ENCODE measurements around the gene NUP85. TPM values are rescaled to one million over a fixed set of nuclear protein-coding genes. Genes with fewer than 3 reads are reported as not detected.

Gene NUP85
- total and polyA plus RNA-seq, 4 donors, result 15.2 to 36.3 (median 29.5) TPM

DNA sequence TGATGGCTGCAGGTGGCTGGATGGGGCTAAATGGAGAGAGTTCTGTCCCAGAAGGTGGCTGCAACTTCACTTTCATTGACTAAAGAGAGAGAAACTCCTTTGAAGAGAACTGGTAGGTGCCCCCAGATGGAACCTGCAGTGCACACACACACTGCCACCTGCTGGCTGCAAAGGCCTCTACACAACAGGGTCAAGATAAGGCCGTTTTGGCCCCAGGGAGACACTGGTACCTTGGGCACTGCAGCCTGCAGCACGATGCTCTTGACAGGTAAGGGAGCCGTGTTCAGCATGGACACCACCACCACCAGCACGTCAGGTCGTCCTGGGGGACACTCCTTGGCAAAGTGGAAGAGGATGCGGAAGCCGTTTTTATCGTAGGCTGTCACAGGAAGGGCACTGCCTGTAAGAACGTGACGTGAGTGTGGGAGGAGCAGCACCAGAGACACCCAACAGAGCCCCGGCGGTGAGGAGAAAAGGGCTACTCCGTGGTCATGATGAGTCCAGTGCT is 33.3 kb downstream of the NUP85 start:
- no peaks in the 10 kb centered on the region for H3K9me3 ChIP-seq (ENCODE audit: control insufficient read depth in 4 of 4, low read length in 3 of 4)
- H3K4me1 ChIP-seq (ENCODE audit: control insufficient read depth in 4 of 4, insufficient read depth in 4 of 4, low read length in 3 of 4), result peaks cover 0 to 7% (median 3%) of the 10 kb centered on the region in 4 donors
- no peaks in the 10 kb centered on the region for H3K27me3 ChIP-seq (ENCODE audit: control insufficient read depth in 4 of 4, insufficient read depth in 4 of 4, low read length in 3 of 4)
- peaks cover 16 to 79% (median 53%) of the 10 kb centered on the region in 4 donors for H3K36me3 ChIP-seq (ENCODE audit: control insufficient read depth in 4 of 4, insufficient read depth in 3 of 4, low read depth in 1 of 4, low read length in 3 of 4)
- peak; percentile 68 for DNase-seq (ENCODE audit: low spot score)
- H3K27ac ChIP-seq (ENCODE audit: low read depth in 1 of 2, low read length in 2 of 2), result peak overlapping the region in 1 of 2 donors; percentile 25
- 54% methylated on average over 13 of the region's 13 CpGs for WGBS
- TF ChIP-seq, protein P1, sequence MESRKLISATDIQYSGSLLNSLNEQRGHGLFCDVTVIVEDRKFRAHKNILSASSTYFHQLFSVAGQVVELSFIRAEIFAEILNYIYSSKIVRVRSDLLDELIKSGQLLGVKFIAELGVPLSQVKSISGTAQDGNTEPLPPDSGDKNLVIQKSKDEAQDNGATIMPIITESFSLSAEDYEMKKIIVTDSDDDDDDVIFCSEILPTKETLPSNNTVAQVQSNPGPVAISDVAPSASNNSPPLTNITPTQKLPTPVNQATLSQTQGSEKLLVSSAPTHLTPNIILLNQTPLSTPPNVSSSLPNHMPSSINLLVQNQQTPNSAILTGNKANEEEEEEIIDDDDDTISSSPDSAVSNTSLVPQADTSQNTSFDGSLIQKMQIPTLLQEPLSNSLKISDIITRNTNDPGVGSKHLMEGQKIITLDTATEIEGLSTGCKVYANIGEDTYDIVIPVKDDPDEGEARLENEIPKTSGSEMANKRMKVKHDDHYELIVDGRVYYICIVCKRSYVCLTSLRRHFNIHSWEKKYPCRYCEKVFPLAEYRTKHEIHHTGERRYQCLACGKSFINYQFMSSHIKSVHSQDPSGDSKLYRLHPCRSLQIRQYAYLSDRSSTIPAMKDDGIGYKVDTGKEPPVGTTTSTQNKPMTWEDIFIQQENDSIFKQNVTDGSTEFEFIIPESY (IDR thresholded peaks at IDR 0.05), result no peak
- TF ChIP-seq, protein P2, sequence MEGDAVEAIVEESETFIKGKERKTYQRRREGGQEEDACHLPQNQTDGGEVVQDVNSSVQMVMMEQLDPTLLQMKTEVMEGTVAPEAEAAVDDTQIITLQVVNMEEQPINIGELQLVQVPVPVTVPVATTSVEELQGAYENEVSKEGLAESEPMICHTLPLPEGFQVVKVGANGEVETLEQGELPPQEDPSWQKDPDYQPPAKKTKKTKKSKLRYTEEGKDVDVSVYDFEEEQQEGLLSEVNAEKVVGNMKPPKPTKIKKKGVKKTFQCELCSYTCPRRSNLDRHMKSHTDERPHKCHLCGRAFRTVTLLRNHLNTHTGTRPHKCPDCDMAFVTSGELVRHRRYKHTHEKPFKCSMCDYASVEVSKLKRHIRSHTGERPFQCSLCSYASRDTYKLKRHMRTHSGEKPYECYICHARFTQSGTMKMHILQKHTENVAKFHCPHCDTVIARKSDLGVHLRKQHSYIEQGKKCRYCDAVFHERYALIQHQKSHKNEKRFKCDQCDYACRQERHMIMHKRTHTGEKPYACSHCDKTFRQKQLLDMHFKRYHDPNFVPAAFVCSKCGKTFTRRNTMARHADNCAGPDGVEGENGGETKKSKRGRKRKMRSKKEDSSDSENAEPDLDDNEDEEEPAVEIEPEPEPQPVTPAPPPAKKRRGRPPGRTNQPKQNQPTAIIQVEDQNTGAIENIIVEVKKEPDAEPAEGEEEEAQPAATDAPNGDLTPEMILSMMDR (IDR thresholded peaks at IDR 0.05; ENCODE audit: low read depth, low read length, missing input control), result peak; percentile 66
- TF ChIP-seq RAD21 (IDR thresholded peaks at IDR 0.05), result peak; percentile 68 to 80
- H3K9ac ChIP-seq (ENCODE audit: low read depth in 1 of 2, low read length in 2 of 2), result no peak overlapping the region
- no peak overlapping the region for H3K4me3 ChIP-seq (ENCODE audit: low read depth in 1 of 3, low read length in 3 of 3)

DNA sequence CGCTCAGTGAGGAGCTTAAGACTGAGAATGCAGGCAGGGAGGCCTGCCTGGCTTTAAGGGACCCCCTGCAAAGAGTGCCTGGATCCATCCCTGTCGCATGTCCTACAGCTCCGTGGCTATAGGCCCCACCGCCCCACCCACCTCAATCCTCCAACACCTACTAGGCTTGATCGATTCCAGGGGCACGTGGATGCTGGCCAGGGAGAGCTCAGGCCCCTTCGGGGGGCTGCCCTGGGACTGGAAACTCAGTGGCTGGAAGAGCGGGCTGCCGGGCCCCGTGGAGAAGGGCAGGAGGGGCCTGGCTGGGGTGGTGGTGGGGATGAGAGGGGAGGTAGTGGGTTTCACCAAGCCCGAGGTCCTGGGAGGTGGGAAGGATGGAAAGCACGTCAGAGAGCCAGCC is 33.7 kb downstream of the NUP85 start:
- no peak overlapping the region for H3K27ac ChIP-seq (ENCODE audit: low read depth in 1 of 2, low read length in 2 of 2)
- WGBS, result 89% methylated on average over 12 of the region's 12 CpGs
- H3K9me3 ChIP-seq (ENCODE audit: control insufficient read depth in 4 of 4, low read length in 3 of 4), result no peaks in the 10 kb centered on the region
- H3K4me3 ChIP-seq (ENCODE audit: low read depth in 1 of 3, low read length in 3 of 3), result no peak overlapping the region
- H3K9ac ChIP-seq (ENCODE audit: low read depth in 1 of 2, low read length in 2 of 2), result no peak overlapping the region
- no peak for DNase-seq (ENCODE audit: low spot score)
- peaks cover 17 to 84% (median 55%) of the 10 kb centered on the region in 4 donors for H3K36me3 ChIP-seq (ENCODE audit: control insufficient read depth in 4 of 4, insufficient read depth in 3 of 4, low read depth in 1 of 4, low read length in 3 of 4)
- peaks cover 0 to 7% (median 3%) of the 10 kb centered on the region in 4 donors for H3K4me1 ChIP-seq (ENCODE audit: control insufficient read depth in 4 of 4, insufficient read depth in 4 of 4, low read length in 3 of 4)
- TF ChIP-seq, protein P3, sequence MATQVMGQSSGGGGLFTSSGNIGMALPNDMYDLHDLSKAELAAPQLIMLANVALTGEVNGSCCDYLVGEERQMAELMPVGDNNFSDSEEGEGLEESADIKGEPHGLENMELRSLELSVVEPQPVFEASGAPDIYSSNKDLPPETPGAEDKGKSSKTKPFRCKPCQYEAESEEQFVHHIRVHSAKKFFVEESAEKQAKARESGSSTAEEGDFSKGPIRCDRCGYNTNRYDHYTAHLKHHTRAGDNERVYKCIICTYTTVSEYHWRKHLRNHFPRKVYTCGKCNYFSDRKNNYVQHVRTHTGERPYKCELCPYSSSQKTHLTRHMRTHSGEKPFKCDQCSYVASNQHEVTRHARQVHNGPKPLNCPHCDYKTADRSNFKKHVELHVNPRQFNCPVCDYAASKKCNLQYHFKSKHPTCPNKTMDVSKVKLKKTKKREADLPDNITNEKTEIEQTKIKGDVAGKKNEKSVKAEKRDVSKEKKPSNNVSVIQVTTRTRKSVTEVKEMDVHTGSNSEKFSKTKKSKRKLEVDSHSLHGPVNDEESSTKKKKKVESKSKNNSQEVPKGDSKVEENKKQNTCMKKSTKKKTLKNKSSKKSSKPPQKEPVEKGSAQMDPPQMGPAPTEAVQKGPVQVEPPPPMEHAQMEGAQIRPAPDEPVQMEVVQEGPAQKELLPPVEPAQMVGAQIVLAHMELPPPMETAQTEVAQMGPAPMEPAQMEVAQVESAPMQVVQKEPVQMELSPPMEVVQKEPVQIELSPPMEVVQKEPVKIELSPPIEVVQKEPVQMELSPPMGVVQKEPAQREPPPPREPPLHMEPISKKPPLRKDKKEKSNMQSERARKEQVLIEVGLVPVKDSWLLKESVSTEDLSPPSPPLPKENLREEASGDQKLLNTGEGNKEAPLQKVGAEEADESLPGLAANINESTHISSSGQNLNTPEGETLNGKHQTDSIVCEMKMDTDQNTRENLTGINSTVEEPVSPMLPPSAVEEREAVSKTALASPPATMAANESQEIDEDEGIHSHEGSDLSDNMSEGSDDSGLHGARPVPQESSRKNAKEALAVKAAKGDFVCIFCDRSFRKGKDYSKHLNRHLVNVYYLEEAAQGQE (IDR thresholded peaks at IDR 0.05), result no peak
- no peak for TF ChIP-seq HNF4A (conservative IDR thresholded peaks at IDR 0.05)
- TF ChIP-seq GABPA (IDR thresholded peaks at IDR 0.05 in 1 of 2, conservative IDR thresholded peaks at IDR 0.05 in 1 of 2), result no peak
- no peak for TF ChIP-seq NR2F2 (IDR thresholded peaks at IDR 0.05)
- no peak for TF ChIP-seq FOXA2 (IDR thresholded peaks at IDR 0.05)
- no peak for TF ChIP-seq YY1 (IDR thresholded peaks at IDR 0.05)
- TF ChIP-seq RXRA (IDR thresholded peaks at IDR 0.05), result no peak
- TF ChIP-seq JUND (IDR thresholded peaks at IDR 0.05), result no peak
- no peak for TF ChIP-seq HNF4G (IDR thresholded peaks at IDR 0.05)
- no peak for TF ChIP-seq RAD21 (IDR thresholded peaks at IDR 0.05)
- TF ChIP-seq FOXA1 (IDR thresholded peaks at IDR 0.05), result no peak
- TF ChIP-seq, protein P2 (IDR thresholded peaks at IDR 0.05; ENCODE audit: low read depth, low read length, missing input control), result no peak
- no peak for TF ChIP-seq SP1 (IDR thresholded peaks at IDR 0.05)
- TF ChIP-seq, protein P1 (IDR thresholded peaks at IDR 0.05), result no peak
- H3K27me3 ChIP-seq (ENCODE audit: control insufficient read depth in 4 of 4, insufficient read depth in 4 of 4, low read length in 3 of 4), result no peaks in the 10 kb centered on the region

Data from liver (tissue), 9 donors.